ENCODE measurements around the gene ADNP. TPM values are rescaled to one million over a fixed set of nuclear protein-coding genes. Genes with fewer than 3 reads are reported as not detected.

Gene ADNP
- total RNA-seq, 2 experiments from 2014 or later = 51.5 to 94.9 TPM

DNA sequence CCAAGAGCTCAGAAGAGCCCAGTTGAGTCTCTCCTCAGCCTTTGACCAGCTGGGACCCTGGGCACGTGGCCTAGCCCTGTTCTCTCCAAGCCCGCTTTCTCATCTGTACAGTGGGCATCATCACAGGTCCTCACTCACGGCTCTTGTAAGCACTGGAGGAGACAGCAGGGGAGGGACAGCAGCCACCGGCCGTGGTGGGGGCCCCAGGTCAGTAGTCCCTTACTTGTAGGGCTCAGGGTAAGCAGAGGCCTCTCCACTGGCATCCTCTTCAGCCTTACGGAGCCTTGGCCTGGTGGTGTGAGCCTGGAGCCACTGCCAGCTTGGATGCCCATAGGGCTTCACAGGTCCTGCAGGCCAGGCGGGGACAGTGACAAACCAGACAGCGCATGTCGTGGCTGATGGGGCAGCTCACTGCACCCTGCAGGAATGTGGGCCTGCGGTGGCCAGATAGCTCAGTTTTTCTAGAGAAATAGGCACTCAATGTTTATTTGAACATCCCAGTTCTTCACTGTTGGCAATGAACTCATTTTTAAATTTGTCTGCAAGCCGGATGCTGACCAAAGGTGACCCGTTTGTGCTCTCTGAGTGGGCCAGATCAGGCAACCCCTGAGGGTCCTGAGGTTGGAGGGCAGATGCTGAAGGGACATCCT, 65.1 kb downstream of the ADNP start:
- Histone ChIP-seq H3K4me1 (ENCODE audit: insufficient read depth, low read length, poor library complexity, severe bottlenecking) (peaks cover 5% of the 10 kb centered on the region), H3K36me3 (ENCODE audit: insufficient read depth, low read length) (peaks cover 77% of the 10 kb centered on the region), H3K9me3 (ENCODE audit: low read length) (no peaks in the 10 kb centered on the region), H4K20me1 (ENCODE audit: insufficient read depth, low read length) (no peaks in the 10 kb centered on the region), H3K79me2 (ENCODE audit: insufficient read depth, low read depth, low read length) (no peaks in the 10 kb centered on the region; the same call in 1 of the 2 replicates), H3K4me3 (ENCODE audit: low read depth, low read length, poor library complexity, severe bottlenecking) (no peak overlapping the region), H2AFZ (ENCODE audit: low read length) (no peak overlapping the region), H3K4me2 (ENCODE audit: low read length) (no peak overlapping the region), H3K9me2 (ENCODE audit: insufficient read depth, low read length) (no peaks in the 10 kb centered on the region), H3K27ac (ENCODE audit: low read depth, low read length, poor library complexity, severe bottlenecking) (no peak overlapping the region)
- CTCF ChIA-PET (ENCODE audit: unreplicated experiment) = no interaction called here
- DNase-seq (ENCODE audit: low spot score) = no peak
- intact Hi-C loops (cut with micrococcal nuclease; ENCODE audit: unreplicated experiment) = no loop called here
- no TSS peak for BruUV-seq (replicated peaks)
- POLR2A ChIA-PET = interaction anchor here (0.5 kb wide), 1 partner anchor 73 kb away, joined by 4 read pairs; no protein-coding TSS in a partner anchor
- TF ChIP-seq, protein P1, sequence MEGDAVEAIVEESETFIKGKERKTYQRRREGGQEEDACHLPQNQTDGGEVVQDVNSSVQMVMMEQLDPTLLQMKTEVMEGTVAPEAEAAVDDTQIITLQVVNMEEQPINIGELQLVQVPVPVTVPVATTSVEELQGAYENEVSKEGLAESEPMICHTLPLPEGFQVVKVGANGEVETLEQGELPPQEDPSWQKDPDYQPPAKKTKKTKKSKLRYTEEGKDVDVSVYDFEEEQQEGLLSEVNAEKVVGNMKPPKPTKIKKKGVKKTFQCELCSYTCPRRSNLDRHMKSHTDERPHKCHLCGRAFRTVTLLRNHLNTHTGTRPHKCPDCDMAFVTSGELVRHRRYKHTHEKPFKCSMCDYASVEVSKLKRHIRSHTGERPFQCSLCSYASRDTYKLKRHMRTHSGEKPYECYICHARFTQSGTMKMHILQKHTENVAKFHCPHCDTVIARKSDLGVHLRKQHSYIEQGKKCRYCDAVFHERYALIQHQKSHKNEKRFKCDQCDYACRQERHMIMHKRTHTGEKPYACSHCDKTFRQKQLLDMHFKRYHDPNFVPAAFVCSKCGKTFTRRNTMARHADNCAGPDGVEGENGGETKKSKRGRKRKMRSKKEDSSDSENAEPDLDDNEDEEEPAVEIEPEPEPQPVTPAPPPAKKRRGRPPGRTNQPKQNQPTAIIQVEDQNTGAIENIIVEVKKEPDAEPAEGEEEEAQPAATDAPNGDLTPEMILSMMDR (conservative IDR thresholded peaks at IDR 0.05; ENCODE audit: low read length) = no peak
- TF ChIP-seq EZH2phosphoT487 (IDR thresholded peaks at IDR 0.05; ENCODE audit: borderline replicate concordance, low read depth, low read length) = no peak

DNA sequence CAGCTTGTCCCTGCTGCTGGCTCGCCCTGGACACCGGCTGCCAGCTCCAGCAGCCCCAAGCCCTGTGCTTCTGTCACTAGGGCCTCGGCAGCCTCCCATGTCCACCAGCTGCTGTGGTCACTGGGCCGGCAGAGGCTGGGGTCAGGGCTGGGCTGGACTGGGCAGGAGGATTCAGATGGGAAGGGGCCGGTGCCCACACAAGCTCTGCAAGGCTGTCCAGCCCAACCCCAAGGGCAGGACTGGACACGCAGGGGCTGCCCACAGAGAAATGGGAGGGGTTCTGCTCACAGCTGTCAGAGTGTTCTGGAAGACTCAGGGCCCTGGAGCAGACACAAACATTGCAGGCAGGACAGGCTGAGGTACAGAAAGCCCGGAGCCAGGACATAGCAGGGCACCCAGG, 65.6 kb downstream of the ADNP start:
- H3K4me1 ChIP-seq (ENCODE audit: insufficient read depth, low read length, poor library complexity, severe bottlenecking) = peaks cover 10% of the 10 kb centered on the region
- BruUV-seq (replicated peaks) = no TSS peak
- TF ChIP-seq, protein P1 (conservative IDR thresholded peaks at IDR 0.05; ENCODE audit: low read length) = no peak
- TF ChIP-seq EZH2phosphoT487 (IDR thresholded peaks at IDR 0.05; ENCODE audit: borderline replicate concordance, low read depth, low read length) = no peak
- intact Hi-C loops (cut with micrococcal nuclease; ENCODE audit: unreplicated experiment) = no loop called here
- H3K9me3 ChIP-seq (ENCODE audit: low read length) = no peaks in the 10 kb centered on the region
- H3K79me2 ChIP-seq (ENCODE audit: insufficient read depth, low read depth, low read length) = no peaks in the 10 kb centered on the region; the same call in 1 of the 2 replicates
- H3K4me2 ChIP-seq (ENCODE audit: low read length) = no peak overlapping the region
- peaks cover 77% of the 10 kb centered on the region for H3K36me3 ChIP-seq (ENCODE audit: insufficient read depth, low read length)
- no peak overlapping the region for H3K27ac ChIP-seq (ENCODE audit: low read depth, low read length, poor library complexity, severe bottlenecking)
- ChIA-PET POLR2A (no interaction called here), CTCF (ENCODE audit: unreplicated experiment) (no interaction called here)
- no peaks in the 10 kb centered on the region for H4K20me1 ChIP-seq (ENCODE audit: insufficient read depth, low read length)
- H3K9me2 ChIP-seq (ENCODE audit: insufficient read depth, low read length) = no peaks in the 10 kb centered on the region
- DNase-seq (ENCODE audit: low spot score) = no peak
- H3K4me3 ChIP-seq (ENCODE audit: low read depth, low read length, poor library complexity, severe bottlenecking) = no peak overlapping the region
- H2AFZ ChIP-seq (ENCODE audit: low read length) = no peak overlapping the region

DNA sequence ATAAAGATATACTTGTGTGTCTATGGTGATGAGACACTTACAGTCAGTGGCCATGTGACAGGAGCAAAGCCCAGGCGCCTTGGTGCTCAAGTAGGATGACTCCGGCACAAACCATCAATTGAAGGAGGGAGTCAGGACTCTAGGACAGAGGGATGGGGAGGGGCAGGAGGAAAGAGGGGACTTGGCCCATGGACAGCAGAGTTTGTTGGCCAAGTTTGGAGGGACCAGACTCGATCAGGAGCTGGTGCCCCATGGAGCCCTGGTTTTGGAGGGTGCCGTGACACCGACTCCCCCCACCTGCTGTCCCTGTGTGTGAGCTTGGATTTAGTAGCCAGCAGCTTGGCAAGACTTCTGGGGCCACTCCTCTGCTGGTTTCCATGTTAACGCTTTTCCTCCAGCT, 66.1 kb downstream of the ADNP start:
- DNase-seq (ENCODE audit: low spot score) = no peak
- H3K27ac ChIP-seq (ENCODE audit: low read depth, low read length, poor library complexity, severe bottlenecking) = no peak overlapping the region
- no peaks in the 10 kb centered on the region; the same call in 1 of the 2 replicates for H3K79me2 ChIP-seq (ENCODE audit: insufficient read depth, low read depth, low read length)
- no peaks in the 10 kb centered on the region for H3K9me2 ChIP-seq (ENCODE audit: insufficient read depth, low read length)
- H3K9me3 ChIP-seq (ENCODE audit: low read length) = no peaks in the 10 kb centered on the region
- CTCF ChIA-PET (ENCODE audit: unreplicated experiment) = no interaction called here
- no peak overlapping the region for H3K4me3 ChIP-seq (ENCODE audit: low read depth, low read length, poor library complexity, severe bottlenecking)
- H4K20me1 ChIP-seq (ENCODE audit: insufficient read depth, low read length) = no peaks in the 10 kb centered on the region
- TF ChIP-seq, protein P1 (conservative IDR thresholded peaks at IDR 0.05; ENCODE audit: low read length) = no peak
- TF ChIP-seq EZH2phosphoT487 (IDR thresholded peaks at IDR 0.05; ENCODE audit: borderline replicate concordance, low read depth, low read length) = no peak
- H3K4me1 ChIP-seq (ENCODE audit: insufficient read depth, low read length, poor library complexity, severe bottlenecking) = peaks cover 15% of the 10 kb centered on the region
- no peak overlapping the region for H2AFZ ChIP-seq (ENCODE audit: low read length)
- H3K4me2 ChIP-seq (ENCODE audit: low read length) = no peak overlapping the region
- POLR2A ChIA-PET = no interaction called here
- BruUV-seq (replicated peaks) = no TSS peak
- peaks cover 80% of the 10 kb centered on the region for H3K36me3 ChIP-seq (ENCODE audit: insufficient read depth, low read length)
- intact Hi-C loops (cut with micrococcal nuclease; ENCODE audit: unreplicated experiment) = no loop called here
